Esophagus squamous epithelium (tissue), 5 donors: Measurements from ENCODE around the gene RAVER1. TPM values are rescaled to one million over a fixed set of nuclear protein-coding genes. Genes with fewer than 3 reads are reported as not detected.

ENCODE experiments used
- DNase-seq: peaks from one replicate; lab custom pipeline; 2025; lab: John Stamatoyannopoulos, UW
- H3K27ac ChIP-seq, 4 donors: fragments of 200-600 bp; sonication (generic); one replicate each; pipeline ENCODE4 v1.5.1; 2016 to 2019; ENCODE audit warnings: mild to moderate bottlenecking in 1 of 4
- H3K27me3 ChIP-seq, 4 donors: fragments of 200-600 bp; sonication (generic); 1 replicate in 3 of 4; 2 replicates in 1 of 4; pipeline versions ENCODE4 v1.5.1 to v1.6.0; 2017 to 2021; ENCODE audit warnings: antibody characterized with exemption in 1 of 4
- H3K36me3 ChIP-seq, 3 donors: fragments of 200-600 bp; sonication (generic); one replicate each; pipeline ENCODE4 v1.5.1; 2016 to 2019
- H3K4me1 ChIP-seq, 3 donors: fragments of 200-600 bp; sonication (generic); one replicate each; pipeline ENCODE4 v1.5.1; 2017 to 2019
- H3K4me3 ChIP-seq, 4 donors: fragments of 200-600 bp; sonication (generic); 1 replicate in 3 of 4; 2 replicates in 1 of 4; pipeline ENCODE4 v1.5.1; 2016 to 2019; ENCODE audit warnings: mild to moderate bottlenecking in 2 of 4, moderate library complexity in 1 of 4
- H3K9me3 ChIP-seq, 3 donors: fragments of 200-600 bp; sonication (generic); one replicate each; pipeline ENCODE4 v1.5.1; 2016 to 2019
- POLR2A ChIP-seq, 4 donors: fragments of 450-650 bp; IDR thresholded peaks; one replicate each; pipeline ENCODE4 v1.6.1; 2017; ENCODE audit warnings: antibody characterized with exemption in 4 of 4, mild to moderate bottlenecking in 4 of 4, moderate library complexity in 3 of 4
- WGBS, 2 donors: methylation state at CpG; one replicate each; pipeline ENCODE4 v1.1.5; 2018; 5-methylcytosine and 5-hydroxymethylcytosine counted together
- intact Hi-C: fragments of 100-400 bp; cut with DNase I; formaldehyde crosslinking; loops from one replicate; pipeline ENCODE4 v1.15.0; 2022
- total RNA-seq, 4 donors: library from RNA; depleted of rRNA; stranded (reverse); fragments of >200 nt; gene quantifications; one replicate each; pipeline ENCODE4 v1.1.0, GENCODE V29; 2016
- TF ChIP-seq, protein P1 (sequence below), 6 experiments: fragments of 450-650 bp in 4 of 6; fragments of 200-600 bp in 2 of 6; sonication (generic) in 2 of 6; IDR thresholded peaks; one replicate each; pipeline ENCODE4 v1.5.1; 2016 to 2019; ENCODE audit warnings: antibody characterized with exemption in 6 of 6, mild to moderate bottlenecking in 4 of 6, moderate library complexity in 4 of 6
- donor health status: DM: yes; HTN: yes; CAD: no.

Gene RAVER1
- total RNA-seq, 4 donors from 2014 or later, result 13.8 to 26.8 (median 19.7) TPM

DNA sequence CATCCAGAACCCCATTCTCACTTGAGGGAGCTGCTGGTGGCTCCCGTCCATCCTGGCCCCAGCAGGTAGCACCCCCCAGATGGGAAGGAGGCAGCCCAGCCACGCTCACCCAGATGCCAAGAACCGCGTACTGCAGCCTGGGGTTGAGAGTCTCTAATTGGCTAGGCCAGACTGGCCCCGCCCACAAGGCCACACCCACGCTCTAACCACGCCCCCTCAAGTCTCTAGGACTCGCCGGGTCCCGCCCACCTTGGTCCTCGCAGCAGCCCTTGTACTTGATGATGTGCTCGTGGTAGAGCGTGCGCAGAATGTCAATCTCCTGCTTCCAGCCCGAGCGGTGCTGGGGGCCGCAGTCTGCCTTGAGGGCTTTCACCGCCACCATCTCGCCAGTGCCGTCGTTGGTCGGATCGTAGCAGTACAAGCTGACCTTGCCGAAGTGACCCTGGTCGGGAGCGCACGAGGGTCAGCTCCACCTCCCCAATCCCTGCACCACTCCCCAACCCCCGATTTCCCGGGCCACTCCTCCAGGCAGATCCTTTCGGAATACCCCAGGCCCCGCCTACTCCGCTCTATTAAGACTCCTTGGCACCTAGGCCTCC, 20.6 kb upstream of the RAVER1 start:
- DNase-seq, result no peak
- Histone ChIP-seq H3K27me3 (no peaks in the 10 kb centered on the region), H3K4me1 (peaks cover 0 to 8% (median 0%) of the 10 kb centered on the region in 3 donors), H3K36me3 (peaks cover 6 to 98% (median 43%) of the 10 kb centered on the region in 3 donors), H3K9me3 (no peaks in the 10 kb centered on the region), H3K27ac (peak overlapping the region in 2 of 4 donors; percentile 54 to 69), H3K4me3 (peak overlapping the region in 1 of 4 donors; percentile 32)
- WGBS, 2 donors, result 89 to 94% methylated on average over 23 to 24 of the region's 32 CpGs
- TF ChIP-seq, protein P1, sequence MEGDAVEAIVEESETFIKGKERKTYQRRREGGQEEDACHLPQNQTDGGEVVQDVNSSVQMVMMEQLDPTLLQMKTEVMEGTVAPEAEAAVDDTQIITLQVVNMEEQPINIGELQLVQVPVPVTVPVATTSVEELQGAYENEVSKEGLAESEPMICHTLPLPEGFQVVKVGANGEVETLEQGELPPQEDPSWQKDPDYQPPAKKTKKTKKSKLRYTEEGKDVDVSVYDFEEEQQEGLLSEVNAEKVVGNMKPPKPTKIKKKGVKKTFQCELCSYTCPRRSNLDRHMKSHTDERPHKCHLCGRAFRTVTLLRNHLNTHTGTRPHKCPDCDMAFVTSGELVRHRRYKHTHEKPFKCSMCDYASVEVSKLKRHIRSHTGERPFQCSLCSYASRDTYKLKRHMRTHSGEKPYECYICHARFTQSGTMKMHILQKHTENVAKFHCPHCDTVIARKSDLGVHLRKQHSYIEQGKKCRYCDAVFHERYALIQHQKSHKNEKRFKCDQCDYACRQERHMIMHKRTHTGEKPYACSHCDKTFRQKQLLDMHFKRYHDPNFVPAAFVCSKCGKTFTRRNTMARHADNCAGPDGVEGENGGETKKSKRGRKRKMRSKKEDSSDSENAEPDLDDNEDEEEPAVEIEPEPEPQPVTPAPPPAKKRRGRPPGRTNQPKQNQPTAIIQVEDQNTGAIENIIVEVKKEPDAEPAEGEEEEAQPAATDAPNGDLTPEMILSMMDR (IDR thresholded peaks at IDR 0.05), result no peak
- TF ChIP-seq POLR2A (IDR thresholded peaks at IDR 0.05), result no peak
- intact Hi-C loops, result no loop called here

DNA sequence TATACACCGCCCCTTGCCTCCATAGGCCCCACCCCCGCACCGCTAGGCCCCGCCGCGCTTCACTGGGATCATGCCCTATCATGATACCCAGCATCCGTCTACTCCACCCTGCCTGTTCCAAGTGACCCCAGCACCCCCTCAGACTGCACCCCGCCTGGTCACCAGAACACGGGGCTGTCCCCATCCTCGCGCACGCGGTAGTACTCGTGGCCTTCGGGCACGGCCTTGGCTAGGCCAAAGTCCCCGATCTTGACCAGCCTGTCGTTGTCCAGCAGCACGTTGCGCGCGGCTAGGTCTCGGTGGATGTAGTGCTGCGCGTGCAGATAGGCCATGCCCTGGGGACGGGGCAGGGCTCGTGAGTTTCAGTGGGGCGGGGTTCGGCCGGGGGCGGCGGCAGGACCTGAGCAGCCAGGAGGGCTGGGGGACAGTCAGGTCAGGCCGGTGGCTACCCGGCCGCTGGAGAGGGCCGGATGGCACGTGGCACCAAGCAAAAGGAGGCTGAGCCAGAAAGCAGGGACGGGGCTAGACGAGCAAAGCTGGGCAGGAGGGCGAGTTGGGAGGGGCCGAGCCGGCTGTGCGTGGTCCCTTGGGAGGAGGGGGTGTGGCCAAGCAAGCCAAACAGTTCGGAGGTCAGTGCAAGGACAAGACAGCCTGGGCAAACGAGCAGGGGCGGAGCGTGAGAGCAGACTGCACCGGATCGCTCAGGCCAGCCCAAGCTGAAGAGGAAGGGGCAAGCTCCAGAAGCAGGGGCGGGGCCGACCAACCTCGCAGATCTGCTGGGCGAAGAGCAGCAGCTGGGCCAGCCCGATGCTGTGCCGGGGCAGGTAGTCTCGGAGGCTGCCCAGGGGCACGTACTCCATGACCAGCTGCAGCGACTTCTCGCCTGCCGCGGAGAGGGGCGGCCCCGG, 19.7 kb upstream of the RAVER1 start:
- peaks cover 6 to 89% (median 39%) of the 10 kb centered on the region in 3 donors for H3K36me3 ChIP-seq
- no peak for DNase-seq
- intact Hi-C loops, result no loop called here
- H3K4me3 ChIP-seq, result peak overlapping the region in 1 of 4 donors; percentile 32
- no peaks in the 10 kb centered on the region for H3K27me3 ChIP-seq
- no peaks in the 10 kb centered on the region for H3K9me3 ChIP-seq
- H3K27ac ChIP-seq, result peak overlapping the region in 2 of 4 donors; percentile 59 to 69
- whole genome bisulfite sequencing, 2 donors, result 79 to 87% methylated on average over 17 to 25 of the region's 63 CpGs
- peaks cover 0 to 8% (median 0%) of the 10 kb centered on the region in 3 donors for H3K4me1 ChIP-seq
- TF ChIP-seq POLR2A (IDR thresholded peaks at IDR 0.05), result no peak
- TF ChIP-seq, protein P1 (IDR thresholded peaks at IDR 0.05), result no peak

DNA sequence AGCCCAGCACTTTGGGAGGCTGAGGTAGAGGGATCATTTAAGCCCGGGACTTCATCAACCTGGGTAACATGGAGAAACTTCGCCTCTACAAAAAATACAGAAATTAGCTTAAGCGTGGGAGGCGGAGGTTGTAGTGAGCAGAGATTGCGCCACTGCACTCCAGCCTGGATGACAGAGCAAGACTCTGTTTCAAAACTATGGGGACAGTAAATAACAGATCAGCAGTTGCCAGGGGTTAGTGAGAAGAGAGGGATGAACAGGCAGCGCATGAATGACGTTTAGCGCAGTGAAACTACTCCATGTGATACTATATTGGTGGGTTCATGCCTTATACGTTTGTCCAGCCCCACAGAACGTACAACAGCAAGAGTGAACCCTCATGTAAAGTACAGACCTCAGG, 13.2 kb upstream of the RAVER1 start:
- H3K9me3 ChIP-seq, result no peaks in the 10 kb centered on the region
- H3K27me3 ChIP-seq, result no peaks in the 10 kb centered on the region
- WGBS, 2 donors, result 75 to 82% methylated on average over 10 of the region's 10 CpGs
- TF ChIP-seq POLR2A (IDR thresholded peaks at IDR 0.05), result no peak
- TF ChIP-seq, protein P1 (IDR thresholded peaks at IDR 0.05), result no peak
- H3K27ac ChIP-seq, result no peak overlapping the region
- intact Hi-C loops, result no loop called here
- peaks cover 0 to 24% (median 4%) of the 10 kb centered on the region in 3 donors for H3K36me3 ChIP-seq
- no peak overlapping the region for H3K4me3 ChIP-seq
- no peak for DNase-seq
- H3K4me1 ChIP-seq, result no peaks in the 10 kb centered on the region

DNA sequence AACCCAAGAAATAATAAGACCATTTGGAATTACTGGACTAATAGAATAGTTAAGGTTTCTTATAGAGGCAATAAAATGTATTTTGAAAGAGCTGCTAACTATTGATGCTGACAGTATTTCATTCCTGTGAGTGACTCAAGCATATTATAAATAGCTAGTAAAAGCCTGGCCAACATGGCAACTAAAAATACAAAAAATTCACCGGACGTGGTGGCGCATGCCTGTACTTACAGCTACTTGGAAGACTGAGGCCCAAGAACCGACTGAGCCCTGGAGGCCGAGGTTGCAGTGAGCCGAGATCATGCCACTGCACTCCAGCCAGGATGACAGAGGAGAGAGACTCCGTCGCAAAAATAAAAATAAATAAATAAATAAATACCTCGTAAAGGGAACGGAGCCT, 11.5 kb upstream of the RAVER1 start:
- no peaks in the 10 kb centered on the region for H3K9me3 ChIP-seq
- H3K36me3 ChIP-seq, result peaks cover 0 to 6% (median 0%) of the 10 kb centered on the region in 3 donors
- DNase-seq, result no peak
- H3K27me3 ChIP-seq, result no peaks in the 10 kb centered on the region
- H3K27ac ChIP-seq, result no peak overlapping the region
- 88 to 91% methylated on average over 10 of the region's 10 CpGs for WGBS, 2 donors
- H3K4me3 ChIP-seq, result no peak overlapping the region
- TF ChIP-seq POLR2A (IDR thresholded peaks at IDR 0.05), result no peak
- TF ChIP-seq, protein P1 (IDR thresholded peaks at IDR 0.05), result no peak
- intact Hi-C loops, result no loop called here
- H3K4me1 ChIP-seq, result no peaks in the 10 kb centered on the region

DNA sequence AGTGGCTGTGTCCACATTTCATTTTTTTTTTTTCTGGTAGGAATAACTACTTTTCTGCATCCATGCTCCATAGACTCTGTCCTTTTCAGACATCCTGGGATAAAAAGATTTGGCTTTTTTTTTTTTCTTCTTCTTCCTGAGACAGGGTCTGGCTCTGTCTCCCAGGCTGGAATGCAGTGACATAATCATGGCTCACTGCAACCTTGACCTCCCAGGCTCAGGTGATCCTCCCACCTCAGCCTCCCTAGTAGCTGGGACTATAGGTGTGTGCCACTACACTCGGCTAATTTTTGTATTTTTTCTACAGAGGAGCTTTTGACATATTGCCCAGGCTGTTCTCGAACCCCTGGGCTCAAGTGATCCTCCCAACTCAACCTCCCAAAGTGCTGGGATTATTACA, 10.2 kb upstream of the RAVER1 start:
- Histone ChIP-seq H3K4me3 (no peak overlapping the region), H3K4me1 (no peaks in the 10 kb centered on the region), H3K27me3 (no peaks in the 10 kb centered on the region), H3K36me3 (no peaks in the 10 kb centered on the region), H3K27ac (no peak overlapping the region), H3K9me3 (no peaks in the 10 kb centered on the region)
- TF ChIP-seq, protein P1 (IDR thresholded peaks at IDR 0.05), result no peak
- TF ChIP-seq POLR2A (IDR thresholded peaks at IDR 0.05), result no peak
- intact Hi-C loops, result no loop called here
- 66 to 72% methylated on average over 2 of the region's 2 CpGs for WGBS, 2 donors
- DNase-seq, result no peak
